RWPE2 (cell line): ENCODE results near the gene TNNI3K.
A peak's percentile ranks its signal among the peaks of the same experiment; 100 is the strongest.

Experiments used
- ATAC-seq: fragments of 200-7000 bp; cut with Tn5 transposase; 3 replicates; pipeline ENCODE4 v1.9.1; 2021; ENCODE audit warnings: low read depth
- DNase-seq: peaks from one replicate; pipeline ENCODE4 v3.0.0-alpha.2; 2020; ENCODE audit warnings: low spot score
- H3K27ac ChIP-seq: fragments of 450-650 bp; 2 replicates; pipeline ENCODE4 v1.5.1; 2017; ENCODE audit warnings: mild to moderate bottlenecking; ENCODE audit not compliant: poor library complexity, severe bottlenecking
- H3K27me3 ChIP-seq: fragments of 250-450 bp; sonication (Bioruptor Pico); 2 replicates; pipeline ENCODE4 v1.5.1; 2021; ENCODE audit warnings: mild to moderate bottlenecking, moderate library complexity; ENCODE audit not compliant: insufficient read depth, poor library complexity, severe bottlenecking
- H3K36me3 ChIP-seq: fragments of 250-450 bp; sonication (Bioruptor Pico); 2 replicates; pipeline ENCODE4 v1.5.1; 2020; ENCODE audit warnings: low read depth, mild to moderate bottlenecking, moderate library complexity
- H3K4me1 ChIP-seq: fragments of 250-450 bp; sonication (Bioruptor Pico); 2 replicates; pipeline ENCODE4 v1.5.1; 2021; ENCODE audit warnings: mild to moderate bottlenecking, moderate library complexity; ENCODE audit not compliant: insufficient read depth, poor library complexity, severe bottlenecking
- H3K4me3 ChIP-seq: fragments of 250-450 bp; sonication (Bioruptor Pico); 2 replicates; pipeline ENCODE4 v1.5.1; 2021; ENCODE audit warnings: mild to moderate bottlenecking, moderate library complexity; ENCODE audit not compliant: severe bottlenecking
- H3K9me3 ChIP-seq: fragments of 250-450 bp; sonication (Bioruptor Pico); 2 replicates; pipeline ENCODE4 v1.5.1; 2021; ENCODE audit warnings: mild to moderate bottlenecking, moderate library complexity; ENCODE audit not compliant: severe bottlenecking
- TF ChIP-seq, protein P1 (sequence below): fragments of 450-650 bp; IDR thresholded peaks from one replicate; pipeline ENCODE4 v1.5.1; 2017; ENCODE audit warnings: mild to moderate bottlenecking, moderate library complexity; ENCODE audit not compliant: poor library complexity, severe bottlenecking

Gene TNNI3K

DNA sequence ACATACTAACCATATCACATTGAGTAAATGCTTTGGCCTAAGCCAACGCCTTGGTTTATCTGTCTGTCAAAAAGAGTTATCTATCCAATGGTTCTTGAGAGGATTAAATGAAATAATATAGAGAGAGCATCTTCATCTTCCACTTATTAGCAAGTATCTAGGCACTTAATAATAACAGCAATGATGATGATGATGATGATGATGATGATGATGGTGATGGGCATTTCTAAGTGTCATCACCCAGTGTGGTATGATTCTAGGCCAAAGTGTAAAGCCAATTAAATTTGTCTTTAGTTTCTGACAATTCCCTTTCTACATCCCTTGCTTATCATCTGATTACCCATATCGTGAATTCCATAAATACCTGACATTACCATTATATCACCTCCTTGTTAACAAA, 342.9 kb downstream of the TNNI3K start:
- no peaks in the 10 kb centered on the region for H3K9me3 ChIP-seq
- TF ChIP-seq, protein P1, sequence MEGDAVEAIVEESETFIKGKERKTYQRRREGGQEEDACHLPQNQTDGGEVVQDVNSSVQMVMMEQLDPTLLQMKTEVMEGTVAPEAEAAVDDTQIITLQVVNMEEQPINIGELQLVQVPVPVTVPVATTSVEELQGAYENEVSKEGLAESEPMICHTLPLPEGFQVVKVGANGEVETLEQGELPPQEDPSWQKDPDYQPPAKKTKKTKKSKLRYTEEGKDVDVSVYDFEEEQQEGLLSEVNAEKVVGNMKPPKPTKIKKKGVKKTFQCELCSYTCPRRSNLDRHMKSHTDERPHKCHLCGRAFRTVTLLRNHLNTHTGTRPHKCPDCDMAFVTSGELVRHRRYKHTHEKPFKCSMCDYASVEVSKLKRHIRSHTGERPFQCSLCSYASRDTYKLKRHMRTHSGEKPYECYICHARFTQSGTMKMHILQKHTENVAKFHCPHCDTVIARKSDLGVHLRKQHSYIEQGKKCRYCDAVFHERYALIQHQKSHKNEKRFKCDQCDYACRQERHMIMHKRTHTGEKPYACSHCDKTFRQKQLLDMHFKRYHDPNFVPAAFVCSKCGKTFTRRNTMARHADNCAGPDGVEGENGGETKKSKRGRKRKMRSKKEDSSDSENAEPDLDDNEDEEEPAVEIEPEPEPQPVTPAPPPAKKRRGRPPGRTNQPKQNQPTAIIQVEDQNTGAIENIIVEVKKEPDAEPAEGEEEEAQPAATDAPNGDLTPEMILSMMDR = no peak
- H3K36me3 ChIP-seq = no peaks in the 10 kb centered on the region
- H3K27ac ChIP-seq = no peak overlapping the region
- DNase-seq (no peak), ATAC-seq (no peak)
- H3K4me1 ChIP-seq = no peaks in the 10 kb centered on the region
- peaks cover 17% of the 10 kb centered on the region for H3K27me3 ChIP-seq
- no peak overlapping the region for H3K4me3 ChIP-seq

DNA sequence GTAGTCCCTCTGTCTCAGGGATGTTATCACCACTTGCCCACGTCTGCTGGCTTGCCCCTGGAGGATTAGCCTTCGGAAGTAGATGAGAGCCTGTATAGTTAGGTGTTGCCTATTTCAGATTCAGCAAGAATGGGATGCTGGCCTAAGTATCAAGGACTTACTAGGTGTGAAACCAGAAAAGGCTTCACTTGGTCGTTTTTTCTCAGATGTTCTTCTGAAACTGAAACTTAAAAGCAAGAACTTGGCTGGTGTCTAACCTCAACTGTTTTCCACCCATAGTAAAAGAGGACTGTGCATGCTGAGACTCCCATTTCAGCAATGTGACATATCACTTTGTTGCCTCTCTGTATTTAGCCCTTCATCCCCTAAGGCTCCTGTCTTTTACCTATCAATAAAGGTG, 344.2 kb downstream of the TNNI3K start:
- TF ChIP-seq, protein P1 = no peak
- Histone ChIP-seq H3K4me3 (no peak overlapping the region), H3K9me3 (no peaks in the 10 kb centered on the region), H3K36me3 (no peaks in the 10 kb centered on the region), H3K27ac (no peak overlapping the region), H3K27me3 (peaks cover 23% of the 10 kb centered on the region), H3K4me1 (no peaks in the 10 kb centered on the region)
- DNase-seq = no peak
- ATAC-seq = no peak

GRCh38 chr1:74583397-74583796, 348.2 kb downstream of the TNNI3K start:
- Histone ChIP-seq H3K27ac (no peak overlapping the region), H3K9me3 (no peaks in the 10 kb centered on the region), H3K36me3 (no peaks in the 10 kb centered on the region), H3K4me3 (no peak overlapping the region), H3K27me3 (peaks cover 22% of the 10 kb centered on the region), H3K4me1 (no peaks in the 10 kb centered on the region)
- DNase-seq (no peak), ATAC-seq (no peak)
- TF ChIP-seq, protein P1 = no peak

GRCh38 chr1:74584185-74584584, 349.0 kb downstream of the TNNI3K start:
- Histone ChIP-seq H3K27ac (no peak overlapping the region), H3K4me1 (no peaks in the 10 kb centered on the region), H3K27me3 (peaks cover 22% of the 10 kb centered on the region), H3K4me3 (no peak overlapping the region), H3K36me3 (no peaks in the 10 kb centered on the region), H3K9me3 (no peaks in the 10 kb centered on the region)
- TF ChIP-seq, protein P1 = no peak
- ATAC-seq (no peak), DNase-seq (no peak)

GRCh38 chr1:74586253-74586897, 351.2 kb downstream of the TNNI3K start:
- DNase-seq = no peak
- Histone ChIP-seq H3K27ac (no peak overlapping the region), H3K9me3 (no peaks in the 10 kb centered on the region), H3K27me3 (peaks cover 19% of the 10 kb centered on the region), H3K36me3 (no peaks in the 10 kb centered on the region), H3K4me3 (peak overlapping the region; percentile 14), H3K4me1 (no peaks in the 10 kb centered on the region)
- TF ChIP-seq, protein P1 = no peak
- ATAC-seq = no peak
